Measurements from ENCODE around the gene SREBF1.

GRCh38 chr17:17789410-17789809, 47.4 kb downstream of the SREBF1 start:
- TF ChIP-seq CTCF (IDR thresholded peaks at IDR 0.05; ENCODE audit: borderline replicate concordance, extremely low read depth, low read length, poor library complexity, severe bottlenecking) (no peak), EZH2 (IDR thresholded peaks at IDR 0.05; ENCODE audit: borderline replicate concordance, low read depth, low read length, severe bottlenecking) (no peak)
